NB4 (cell line): ENCODE measurements around the gene CDH13.

Source experiments
- POLR2A ChIP-seq: IDR thresholded peaks from 2 replicates; pipeline ENCODE4 v1.6.1; 2011; ENCODE audit warnings: mild to moderate bottlenecking; ENCODE audit not compliant: insufficient read length; ENCODE audit errors: extremely low read depth
- TF ChIP-seq, protein P1 (sequence below): IDR thresholded peaks from one replicate; pipeline ENCODE4 v1.5.1; 2012; ENCODE audit warnings: low read depth, low read length
- TF ChIP-seq, protein P2 (sequence below): IDR thresholded peaks from 2 replicates; pipeline ENCODE4 v1.6.1; 2011; ENCODE audit warnings: low read depth, low read length

DNA sequence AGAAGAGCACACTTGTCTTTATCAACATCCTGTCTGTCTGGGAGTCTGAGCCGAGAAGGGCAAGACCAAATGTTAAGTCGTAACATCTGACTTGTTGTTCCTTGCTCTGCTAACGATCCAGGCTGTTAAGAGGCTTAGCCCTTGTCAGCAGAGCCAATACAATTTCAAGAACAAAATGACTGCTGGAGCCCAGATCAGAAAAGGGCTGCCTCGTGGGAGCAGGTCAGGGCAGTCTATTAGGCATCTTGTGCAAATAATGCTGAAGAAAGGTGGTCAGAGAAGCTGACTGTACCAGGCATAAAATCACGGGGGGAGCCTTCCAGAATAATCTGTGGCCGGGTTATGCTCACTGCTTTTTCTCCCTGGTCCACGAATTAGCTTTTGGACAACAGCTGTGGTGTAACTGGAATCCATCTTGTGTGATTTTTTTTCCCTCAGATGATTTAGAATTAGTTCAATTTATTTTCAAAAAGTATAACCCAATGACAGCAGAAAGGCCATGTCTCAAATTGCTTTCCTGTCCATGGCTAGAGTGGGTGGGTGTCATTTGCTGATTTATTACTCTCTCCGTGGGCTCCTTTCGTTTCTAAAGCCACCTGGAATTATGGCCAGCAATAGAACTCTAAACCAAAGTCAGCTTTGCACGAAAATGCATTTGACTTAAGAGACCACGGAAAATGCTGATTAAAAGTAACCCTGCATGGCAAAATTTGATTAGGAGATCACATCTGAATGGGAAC lies 959.9 kb downstream of the CDH13 start:
- TF ChIP-seq, protein P1, sequence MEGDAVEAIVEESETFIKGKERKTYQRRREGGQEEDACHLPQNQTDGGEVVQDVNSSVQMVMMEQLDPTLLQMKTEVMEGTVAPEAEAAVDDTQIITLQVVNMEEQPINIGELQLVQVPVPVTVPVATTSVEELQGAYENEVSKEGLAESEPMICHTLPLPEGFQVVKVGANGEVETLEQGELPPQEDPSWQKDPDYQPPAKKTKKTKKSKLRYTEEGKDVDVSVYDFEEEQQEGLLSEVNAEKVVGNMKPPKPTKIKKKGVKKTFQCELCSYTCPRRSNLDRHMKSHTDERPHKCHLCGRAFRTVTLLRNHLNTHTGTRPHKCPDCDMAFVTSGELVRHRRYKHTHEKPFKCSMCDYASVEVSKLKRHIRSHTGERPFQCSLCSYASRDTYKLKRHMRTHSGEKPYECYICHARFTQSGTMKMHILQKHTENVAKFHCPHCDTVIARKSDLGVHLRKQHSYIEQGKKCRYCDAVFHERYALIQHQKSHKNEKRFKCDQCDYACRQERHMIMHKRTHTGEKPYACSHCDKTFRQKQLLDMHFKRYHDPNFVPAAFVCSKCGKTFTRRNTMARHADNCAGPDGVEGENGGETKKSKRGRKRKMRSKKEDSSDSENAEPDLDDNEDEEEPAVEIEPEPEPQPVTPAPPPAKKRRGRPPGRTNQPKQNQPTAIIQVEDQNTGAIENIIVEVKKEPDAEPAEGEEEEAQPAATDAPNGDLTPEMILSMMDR: no peak
- no peak for TF ChIP-seq POLR2A
- TF ChIP-seq, protein P2, sequence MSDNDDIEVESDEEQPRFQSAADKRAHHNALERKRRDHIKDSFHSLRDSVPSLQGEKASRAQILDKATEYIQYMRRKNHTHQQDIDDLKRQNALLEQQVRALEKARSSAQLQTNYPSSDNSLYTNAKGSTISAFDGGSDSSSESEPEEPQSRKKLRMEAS: no peak
